GM19193 (cell line): ENCODE results near the gene SUGCT.

Experiments
- POLR2A ChIP-seq: IDR thresholded peaks from 4 replicates; pipeline ENCODE4 v1.6.1; 2011; ENCODE audit not compliant: insufficient read depth, insufficient read length; ENCODE audit errors: extremely low read depth

Gene SUGCT

DNA sequence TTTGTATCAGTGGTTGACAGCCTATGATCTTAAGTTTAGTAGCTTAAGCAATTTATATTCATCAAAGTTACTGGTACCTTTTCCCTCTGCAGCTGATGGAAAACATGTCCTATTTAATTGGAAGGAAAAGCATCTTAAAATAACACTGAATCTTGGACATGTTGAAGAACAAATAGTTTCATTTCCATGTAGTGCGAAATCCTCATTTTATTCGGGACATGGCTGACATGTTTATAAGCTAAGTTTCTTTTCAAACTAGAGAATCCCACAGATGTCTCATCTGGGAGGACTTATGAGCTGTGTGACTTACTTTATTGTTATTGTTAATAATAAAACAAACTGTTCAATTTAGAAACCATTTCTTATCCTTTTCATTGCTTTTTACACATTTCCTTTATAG is 461.0 kb downstream of the SUGCT start:
- no peak for TF ChIP-seq POLR2A

DNA sequence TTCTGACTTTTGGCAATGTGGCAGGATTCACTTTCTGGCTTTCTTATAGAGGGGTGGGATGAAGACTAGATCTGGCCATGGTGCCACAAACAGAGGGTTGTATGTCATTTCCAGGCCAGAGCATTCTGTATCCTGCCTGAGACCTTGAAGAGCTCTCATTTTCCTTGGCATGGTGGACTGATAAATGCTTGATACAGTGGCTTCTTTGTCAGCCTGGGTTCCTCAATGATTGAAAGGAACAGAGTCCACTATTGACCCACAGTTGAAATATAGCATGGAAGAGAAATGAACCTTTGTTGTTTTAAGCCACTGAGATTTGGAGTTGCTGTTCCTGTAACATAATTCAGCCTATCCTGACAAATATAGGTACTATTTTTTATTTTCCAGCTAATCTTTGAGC is 462.7 kb downstream of the SUGCT start:
- TF ChIP-seq POLR2A, result no peak

DNA sequence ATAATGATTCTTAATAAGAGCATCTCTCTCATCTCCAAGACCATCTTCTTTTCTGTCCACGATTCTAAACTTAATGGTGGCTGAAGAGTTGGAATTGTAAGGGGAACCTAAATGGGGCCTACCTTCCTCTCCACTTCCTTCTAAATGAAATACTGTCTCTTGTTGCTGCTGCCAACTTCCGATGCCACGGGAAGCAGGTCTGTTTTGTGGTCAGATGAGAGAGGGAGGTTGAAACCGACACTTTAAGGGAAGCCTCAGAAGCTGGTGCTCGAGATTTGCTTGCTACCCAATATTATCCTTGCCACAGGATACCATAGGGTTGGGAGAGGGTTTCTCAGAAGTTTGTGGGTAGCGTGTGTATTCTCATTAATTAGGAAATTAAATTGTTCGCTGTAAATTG is 464.1 kb downstream of the SUGCT start:
- TF ChIP-seq POLR2A, result no peak

DNA sequence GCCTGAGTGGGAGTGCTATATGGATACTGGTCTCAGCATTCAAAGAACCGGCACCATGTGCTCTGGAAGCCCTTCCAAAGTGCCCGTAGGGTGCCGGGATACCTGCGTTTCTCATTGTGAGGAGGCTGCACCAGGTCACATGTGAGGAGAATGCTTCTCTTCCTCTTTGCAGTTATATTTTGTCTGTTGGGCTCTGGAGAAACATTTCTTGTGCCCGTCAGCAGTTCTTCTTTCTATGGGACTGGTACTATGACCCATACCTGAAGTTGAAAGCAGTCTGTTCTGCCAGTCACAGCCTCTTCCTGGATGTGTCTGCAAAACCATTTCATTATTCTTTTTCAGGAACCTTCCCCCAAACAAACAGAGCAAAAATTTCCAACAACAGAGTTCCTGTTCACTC is 465.0 kb downstream of the SUGCT start:
- TF ChIP-seq POLR2A, result no peak

DNA sequence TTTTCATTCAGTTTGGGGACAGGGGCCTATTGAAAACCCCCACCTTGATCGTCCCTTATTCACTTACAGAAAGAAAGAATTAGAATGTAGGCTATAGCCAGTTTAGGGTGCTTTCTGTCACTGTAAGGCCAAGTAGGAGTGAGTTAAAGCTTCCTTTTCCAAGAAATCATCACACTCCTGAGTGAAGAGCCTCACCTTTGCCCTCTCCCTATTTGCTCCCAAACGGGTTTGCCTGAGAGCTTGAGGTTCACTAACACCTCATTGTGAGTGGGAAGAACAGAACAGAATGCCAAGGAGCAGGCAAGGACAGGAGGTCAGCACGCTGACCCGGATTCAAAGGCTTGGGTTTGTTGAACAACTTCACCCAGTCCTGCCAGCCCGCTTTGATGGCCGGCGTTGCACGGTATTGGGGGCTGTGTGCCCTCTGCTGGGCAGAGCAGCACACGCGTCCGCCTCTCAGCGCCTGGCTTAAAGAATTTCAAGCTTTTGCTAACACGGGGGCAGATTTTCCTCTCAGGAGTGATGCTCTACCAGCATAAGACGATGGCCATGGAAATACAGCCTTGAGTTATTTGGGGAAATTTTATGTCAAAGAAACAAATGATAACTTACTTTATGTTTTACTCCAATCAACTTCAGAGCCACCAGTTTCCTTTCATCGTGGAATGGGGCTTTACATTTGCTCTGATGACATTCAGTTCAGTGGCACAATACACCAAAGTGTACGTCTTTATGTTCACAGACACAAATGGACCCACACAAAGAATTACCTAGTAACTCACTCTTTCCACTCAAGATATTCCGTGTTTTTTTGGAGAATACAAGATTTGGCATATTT is 470.0 kb downstream of the SUGCT start:
- no peak for TF ChIP-seq POLR2A

DNA sequence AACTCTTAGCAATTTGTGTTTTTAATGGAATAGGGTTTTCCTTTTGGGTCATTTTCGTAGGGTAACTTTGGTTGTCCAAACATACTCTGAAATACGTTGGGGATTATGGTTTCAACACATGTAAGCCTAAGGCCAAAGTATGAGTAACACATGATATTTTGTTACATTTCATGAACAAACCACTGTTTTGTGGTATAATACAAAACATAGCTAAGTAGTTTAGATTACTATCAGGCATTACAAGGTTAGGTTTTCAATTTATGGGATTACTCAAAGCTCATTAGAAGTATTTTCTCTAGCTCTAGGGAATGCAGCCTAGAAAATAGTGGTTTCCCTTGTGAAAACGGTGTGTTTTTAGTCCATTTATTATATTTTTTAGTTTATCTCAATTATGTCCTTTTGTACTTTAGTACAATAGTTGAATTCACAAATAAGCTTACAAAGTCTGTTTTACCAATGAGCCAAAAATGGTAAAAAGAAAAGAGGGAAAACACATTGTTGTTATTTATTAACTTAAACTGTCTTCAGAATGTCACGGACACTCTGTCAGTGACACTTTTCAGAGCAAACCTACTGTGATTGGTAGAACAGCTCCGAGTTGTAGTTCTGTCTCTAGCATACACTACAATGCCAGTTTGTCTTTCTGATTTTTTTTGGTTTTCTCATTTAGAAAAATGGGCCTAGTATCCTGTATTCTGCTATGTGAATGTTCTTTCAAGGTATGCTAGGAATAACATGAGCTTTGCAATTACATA is 473.7 kb downstream of the SUGCT start:
- no peak for TF ChIP-seq POLR2A

DNA sequence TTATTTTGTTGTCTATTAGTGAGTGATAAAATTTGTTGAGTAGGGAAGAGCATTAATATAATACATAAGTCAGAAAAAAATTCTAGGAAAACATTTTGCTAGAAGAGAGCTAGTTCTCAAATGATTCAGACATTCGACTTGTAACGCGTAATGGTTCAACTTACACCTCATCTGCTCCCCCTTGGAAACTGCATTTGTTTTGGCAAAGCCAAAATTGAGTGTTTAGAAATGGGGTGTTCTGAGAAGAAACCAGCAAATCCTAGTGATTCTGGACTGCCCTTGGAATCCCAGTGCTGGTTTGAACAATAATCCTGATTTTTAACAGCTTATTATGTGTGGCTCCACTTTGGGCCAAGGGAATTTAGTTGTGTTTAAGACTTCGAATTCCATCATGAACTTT is 475.7 kb downstream of the SUGCT start:
- TF ChIP-seq POLR2A, result no peak

DNA sequence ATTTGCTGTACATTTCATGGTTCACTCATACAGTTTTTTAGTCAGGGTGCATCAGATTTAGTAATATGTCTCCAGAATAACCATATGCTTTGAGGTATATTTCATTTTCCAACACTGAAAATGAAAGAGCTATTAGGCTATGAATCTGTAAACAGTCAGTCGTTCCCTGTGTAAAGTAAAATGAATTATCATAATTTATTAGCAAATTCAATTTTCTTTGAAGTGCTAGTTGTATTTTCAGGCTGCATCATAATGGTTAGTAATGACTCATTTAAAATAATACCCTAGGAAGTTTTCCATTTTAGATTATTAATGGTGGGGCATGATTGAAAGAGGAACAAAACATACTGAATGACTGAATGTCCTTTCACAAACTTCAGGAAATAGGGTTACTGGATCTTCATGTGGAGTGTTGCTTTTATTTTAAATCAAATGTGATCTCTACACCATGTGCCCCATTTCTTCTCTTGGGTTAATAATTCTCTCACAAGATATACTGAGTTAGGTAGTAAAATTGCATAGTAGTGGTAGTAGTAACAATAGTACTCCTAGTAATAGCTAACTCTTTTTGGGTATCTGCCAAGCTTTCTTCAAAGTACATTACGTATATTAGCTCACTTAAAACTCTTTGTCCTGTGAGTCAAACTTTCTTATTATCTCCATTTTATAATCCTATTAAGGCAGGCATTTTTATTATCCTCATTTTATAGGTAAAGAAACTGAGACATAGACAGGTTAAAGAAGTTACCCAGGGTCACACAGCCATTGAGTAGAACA is 476.5 kb downstream of the SUGCT start:
- TF ChIP-seq POLR2A, result no peak

DNA sequence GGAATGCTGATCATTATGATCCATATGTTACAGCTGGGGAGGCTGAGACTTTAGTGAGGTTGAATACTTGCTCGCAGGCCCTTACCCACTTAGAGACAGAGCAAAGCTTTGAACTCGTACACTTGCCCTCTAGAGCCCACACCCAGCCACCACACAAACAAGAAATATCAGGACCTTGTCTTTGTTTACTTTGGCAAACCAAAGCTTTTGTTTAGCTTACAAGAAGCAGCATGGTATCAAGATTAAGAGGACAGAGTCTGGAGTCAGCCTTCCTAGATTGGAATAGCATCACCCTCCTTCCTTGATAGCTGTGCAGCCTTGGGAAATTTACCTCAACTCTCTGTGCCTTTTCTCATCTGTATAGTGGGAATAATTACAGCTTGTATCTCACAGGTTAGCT is 477.5 kb downstream of the SUGCT start:
- no peak for TF ChIP-seq POLR2A

DNA sequence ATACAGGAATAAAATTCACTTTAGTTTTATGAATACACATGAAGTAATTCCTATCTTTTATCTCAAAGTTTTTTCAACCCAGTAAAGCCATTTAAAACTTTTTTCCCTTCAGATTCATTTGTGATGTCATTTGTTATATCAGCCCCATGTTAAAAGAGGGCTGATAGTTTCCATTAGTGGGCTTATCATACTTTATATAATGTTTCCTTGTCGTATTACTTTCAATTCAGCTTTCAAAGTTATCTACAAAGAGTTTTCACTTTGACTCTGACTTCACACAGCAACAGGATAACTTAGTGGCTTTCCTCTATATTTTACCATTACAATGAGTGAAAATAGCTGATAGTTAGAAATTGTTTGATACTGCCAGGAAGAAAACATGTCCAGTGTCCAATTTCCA is 484.8 kb downstream of the SUGCT start:
- no peak for TF ChIP-seq POLR2A

DNA sequence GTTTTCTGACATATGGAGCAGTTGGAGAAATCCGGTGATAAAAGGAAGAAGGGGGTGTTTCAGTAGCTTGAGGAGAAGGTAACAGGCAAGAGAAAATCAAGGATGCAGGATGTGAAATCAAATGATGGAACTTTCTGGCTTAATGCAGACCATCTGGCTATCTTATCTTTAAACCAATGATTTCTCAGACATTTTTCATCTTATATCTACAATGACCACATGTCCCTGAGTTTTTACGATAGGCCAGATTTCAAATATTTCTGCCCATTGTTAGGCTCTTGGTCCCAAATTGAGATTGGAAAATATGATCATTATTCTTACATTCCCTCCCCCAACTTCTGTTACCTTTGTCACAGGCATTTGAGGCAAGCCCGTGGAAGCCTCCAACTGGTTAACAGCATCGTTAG is 486.8 kb downstream of the SUGCT start:
- no peak for TF ChIP-seq POLR2A

DNA sequence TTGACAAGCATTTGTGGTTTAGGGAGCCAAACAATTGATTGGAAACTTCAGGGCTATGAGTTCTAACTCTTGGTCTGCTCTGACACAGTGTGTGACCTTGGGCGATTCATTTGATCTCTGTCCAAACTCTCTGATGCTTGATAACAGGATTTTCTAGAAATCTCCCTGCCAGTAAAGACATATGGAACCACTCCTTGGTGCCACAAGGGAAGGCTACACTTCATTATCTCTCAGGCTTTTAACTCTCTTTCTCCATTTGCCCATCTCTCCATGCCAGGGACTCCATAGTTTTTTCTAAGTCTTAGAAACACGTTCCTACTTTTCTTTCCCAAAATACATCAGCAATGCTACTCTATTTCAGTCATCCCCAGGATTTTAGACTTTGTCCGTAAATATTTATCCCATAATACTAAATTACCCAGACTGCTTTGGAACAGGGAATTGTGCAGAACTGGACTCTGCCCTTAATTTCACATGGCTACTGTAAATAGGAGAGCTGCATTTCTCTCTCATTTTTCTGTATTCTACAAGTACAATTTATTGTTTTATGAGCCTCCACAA is 488.2 kb downstream of the SUGCT start:
- TF ChIP-seq POLR2A, result no peak

DNA sequence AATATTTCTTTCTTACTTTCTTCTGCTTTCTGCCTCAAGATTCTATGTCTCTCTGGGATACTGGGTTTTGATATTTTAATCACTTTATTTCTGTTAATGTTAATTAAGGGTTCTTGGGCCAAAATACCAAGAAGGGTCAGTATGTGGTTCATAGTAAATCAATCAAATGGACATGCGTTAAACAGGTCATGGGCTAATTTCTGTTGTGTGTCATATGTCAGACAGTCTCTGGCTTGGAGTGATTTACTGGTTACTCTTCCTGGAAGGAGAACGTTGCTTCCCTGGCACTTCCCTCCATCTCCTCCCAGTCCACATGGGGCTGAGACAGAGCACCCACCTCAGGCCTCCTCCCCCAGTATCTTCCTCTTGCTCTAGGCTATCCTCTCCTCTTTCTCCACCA is 489.1 kb downstream of the SUGCT start:
- TF ChIP-seq POLR2A, result no peak

DNA sequence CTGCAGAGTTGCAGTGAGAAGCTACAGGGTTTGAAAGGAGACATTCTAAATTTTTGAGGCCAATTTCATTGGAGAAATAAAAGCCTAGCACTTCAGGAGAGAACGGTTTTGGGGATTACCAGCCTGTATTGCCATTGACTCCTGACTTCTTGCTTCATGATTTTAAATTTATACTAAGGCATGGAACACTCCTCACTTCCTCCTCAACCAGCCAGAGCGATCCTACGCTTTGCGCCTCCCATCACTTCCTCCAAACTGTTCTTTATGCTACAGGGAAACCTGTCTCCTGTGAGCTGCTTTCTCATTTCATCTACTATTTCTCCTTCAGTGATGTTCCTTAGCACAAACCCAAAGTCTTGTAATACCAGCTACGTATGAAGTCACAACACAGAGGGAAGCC is 495.1 kb downstream of the SUGCT start:
- TF ChIP-seq POLR2A, result no peak

DNA sequence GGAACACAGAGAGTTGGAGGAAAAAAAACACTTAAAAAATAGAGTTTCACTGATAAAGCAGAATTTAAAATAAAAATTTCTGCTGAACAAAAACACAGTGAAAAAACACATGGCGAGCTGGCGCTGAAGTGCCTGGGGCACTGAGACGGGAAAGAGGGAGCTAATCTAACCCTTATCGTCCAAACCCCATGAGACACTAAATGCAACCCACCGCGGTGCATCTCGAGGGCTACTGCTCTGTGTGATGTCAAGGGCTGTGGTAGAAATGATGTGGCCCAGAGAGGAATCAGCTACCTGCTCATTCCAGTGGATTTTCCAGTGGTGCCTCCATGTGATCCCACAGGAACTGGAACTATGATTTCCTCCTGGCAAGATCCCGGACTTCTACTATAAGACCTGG is 499.3 kb downstream of the SUGCT start:
- no peak for TF ChIP-seq POLR2A
